Colon (tissue), 2 donors: ENCODE data around the gene SLC13A3.

Source experiments
- FAIRE-seq: peaks from 2 replicates; lab custom pipeline; 2012; peaks lifted over from hg19 to GRCh38; lab: Jason Lieb, UNC
- donor health status: control.
- donor health status: control.

The SLC13A3 gene

GRCh38 chr20:46651091-46651962, at the start of gene SLC13A3:
TSS of gene SLC13A3 (minus strand) at chr20:46651459. CDS start at chr20:46651421, 38 bp downstream.
- no peak for FAIRE-seq

- FAIRE-seq: no peak
Observed at GRCh38 chr20:46701057-46701456, 49.8 kb upstream of the SLC13A3 start.

GRCh38 chr20:46700481-46700880, 49.2 kb upstream of the SLC13A3 start:
- no peak for FAIRE-seq

- no peak for FAIRE-seq
Observed at GRCh38 chr20:46699651-46700359, 48.5 kb upstream of the SLC13A3 start.

- no peak for FAIRE-seq
Observed at GRCh38 chr20:46698788-46699187, 47.5 kb upstream of the SLC13A3 start.

- FAIRE-seq: no peak
Observed at GRCh38 chr20:46696791-46697279, 45.6 kb upstream of the SLC13A3 start.

GRCh38 chr20:46695892-46696291, 44.6 kb upstream of the SLC13A3 start:
- FAIRE-seq: no peak

- FAIRE-seq: no peak
Observed at GRCh38 chr20:46694484-46694883, 43.2 kb upstream of the SLC13A3 start.

GRCh38 chr20:46691196-46691595, 39.9 kb upstream of the SLC13A3 start:
- FAIRE-seq: no peak

GRCh38 chr20:46690219-46691106, 39.2 kb upstream of the SLC13A3 start:
- FAIRE-seq: no peak

GRCh38 chr20:46689754-46690085, 38.5 kb upstream of the SLC13A3 start:
- no peak for FAIRE-seq

GRCh38 chr20:46689082-46689753, 38.0 kb upstream of the SLC13A3 start, which contains the start of gene TP53RK:
TSS of gene TP53RK (minus strand) at chr20:46689444. CDS start at chr20:46689414, 30 bp downstream.
- FAIRE-seq: peak; percentile 90

- no peak for FAIRE-seq
Observed at GRCh38 chr20:46688151-46689081, 37.2 kb upstream of the SLC13A3 start.

- FAIRE-seq: no peak
Observed at GRCh38 chr20:46683939-46684750, 32.9 kb upstream of the SLC13A3 start.

GRCh38 chr20:46683668-46683938, 32.3 kb upstream of the SLC13A3 start:
- FAIRE-seq: no peak

GRCh38 chr20:46683011-46683667, 31.9 kb upstream of the SLC13A3 start:
- FAIRE-seq: no peak

GRCh38 chr20:46682063-46682821, 31.0 kb upstream of the SLC13A3 start:
- FAIRE-seq: no peak

- FAIRE-seq: no peak
Observed at GRCh38 chr20:46681032-46681854, 30.0 kb upstream of the SLC13A3 start.
